Sigmoid colon (tissue), 4 donors: ENCODE data around the gene R3HDM2.

Source experiments
- CTCF ChIP-seq, 4 experiments: fragments of 450-650 bp in 3 of 4; fragments of 200-600 bp in 1 of 4; IDR thresholded peaks; one replicate each; pipeline ENCODE4 v1.5.1; 2016 to 2019; ENCODE audit warnings: antibody characterized with exemption in 4 of 4, mild to moderate bottlenecking in 3 of 4, moderate library complexity in 2 of 4
- EP300 ChIP-seq, 4 donors: sonication (generic); formaldehyde crosslinking; IDR thresholded peaks; one replicate each; pipeline ENCODE4 v1.6.1; 2017; ENCODE audit warnings: antibody characterized with exemption in 4 of 4
- POLR2A ChIP-seq, 2 donors: fragments of 450-650 bp; IDR thresholded peaks; one replicate each; pipeline ENCODE4 v1.6.1; 2016; ENCODE audit warnings: antibody characterized with exemption in 2 of 2, mild to moderate bottlenecking in 2 of 2, moderate library complexity in 2 of 2
- POLR2AphosphoS5 ChIP-seq, 4 donors: sonication (generic); formaldehyde crosslinking; IDR thresholded peaks; one replicate each; pipeline ENCODE4 v1.6.1; 2017; ENCODE audit warnings: antibody characterized with exemption in 4 of 4

- TF ChIP-seq CTCF (IDR thresholded peaks at IDR 0.05) (no peak), POLR2AphosphoS5 (IDR thresholded peaks at IDR 0.05) (no peak), EP300 (IDR thresholded peaks at IDR 0.05) (no peak), POLR2A (IDR thresholded peaks at IDR 0.05) (no peak)
These were observed 60.8 kb downstream of the R3HDM2 start for GRCh38 chr12:57370072-57370471.
